Mononuclear cell (primary cell): Measurements from ENCODE around the gene EXOSC10. TPM values are rescaled to one million over a fixed set of nuclear protein-coding genes. Genes with fewer than 3 reads are reported as not detected.

Experiments
- H3K27me3 ChIP-seq: 2 replicates; pipeline ENCODE4 v1.6.0; 2011; ENCODE audit warnings: low read length, control low read depth; ENCODE audit not compliant: insufficient read depth
- H3K4me1 ChIP-seq: 2 replicates; pipeline ENCODE4 v1.5.1; 2011; ENCODE audit warnings: mild to moderate bottlenecking, low read length, control low read depth; ENCODE audit not compliant: insufficient read depth
- H3K4me3 ChIP-seq: 2 replicates; pipeline ENCODE4 v1.5.1; 2011; ENCODE audit warnings: mild to moderate bottlenecking, low read length, moderate library complexity
- H3K9me3 ChIP-seq: 2 replicates; pipeline ENCODE4 v1.5.1; 2011; ENCODE audit warnings: low read depth, mild to moderate bottlenecking, control low read depth, low read length
- total RNA-seq: library from RNA; depleted of rRNA; stranded (reverse); fragments of >200 nt; gene quantifications from one replicate; pipeline ENCODE4 v1.2.3, GENCODE V29; 2012

The EXOSC10 gene
- total RNA-seq = 56.5 TPM

DNA sequence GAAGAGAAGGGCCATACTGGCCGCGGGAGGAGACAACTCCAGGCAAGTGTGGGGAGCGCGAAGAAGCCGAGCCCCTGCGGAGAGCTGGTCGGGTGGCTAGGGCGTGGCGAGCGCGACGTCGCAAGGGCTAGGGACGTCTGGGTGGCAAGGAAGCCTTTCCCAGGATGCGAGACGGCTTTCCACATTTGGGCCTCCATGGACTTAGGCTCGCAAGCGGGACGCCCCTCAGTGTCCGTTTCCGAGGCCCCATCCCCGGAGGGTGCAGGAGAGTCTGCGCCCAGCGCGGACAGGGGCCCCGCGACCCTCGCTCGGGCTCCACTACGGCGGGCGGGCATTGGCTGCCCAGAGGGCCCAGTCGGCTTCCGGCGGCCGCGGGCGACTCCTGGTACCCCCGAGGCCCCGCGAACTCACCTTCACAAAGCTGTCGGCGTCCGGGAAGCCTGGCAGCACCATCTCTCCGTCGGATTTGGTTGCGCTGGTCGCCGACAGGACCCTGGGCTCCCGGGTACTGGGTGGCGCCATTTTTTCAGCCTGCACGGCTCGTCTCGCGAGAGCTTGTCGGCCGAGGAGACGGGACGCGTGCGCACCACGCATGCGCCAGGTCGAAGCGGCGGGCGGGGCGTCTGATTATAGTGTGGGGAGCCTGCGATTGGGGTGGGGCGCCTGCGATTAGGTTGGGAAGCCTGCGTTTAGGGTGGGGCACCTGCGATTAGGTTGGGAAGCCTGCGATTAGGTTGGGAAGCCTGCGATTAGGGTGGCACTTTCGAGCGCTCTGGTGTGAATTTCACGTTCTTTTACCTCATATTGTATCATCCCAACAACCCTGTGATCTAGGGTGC is at the start of gene EXOSC10:
Gene EXOSC10 (minus strand): TSS at position 560 of the 839 bp plus-strand sequence. CDS start 38 bp downstream, at position 522.
- peak within 1 kb of the TSS; percentile 97 for H3K4me3 ChIP-seq
- H3K27me3 ChIP-seq = no peaks in the 10 kb centered on the region
- no peaks in the 10 kb centered on the region for H3K9me3 ChIP-seq
- peaks cover 12% of the 10 kb centered on the region for H3K4me1 ChIP-seq

DNA sequence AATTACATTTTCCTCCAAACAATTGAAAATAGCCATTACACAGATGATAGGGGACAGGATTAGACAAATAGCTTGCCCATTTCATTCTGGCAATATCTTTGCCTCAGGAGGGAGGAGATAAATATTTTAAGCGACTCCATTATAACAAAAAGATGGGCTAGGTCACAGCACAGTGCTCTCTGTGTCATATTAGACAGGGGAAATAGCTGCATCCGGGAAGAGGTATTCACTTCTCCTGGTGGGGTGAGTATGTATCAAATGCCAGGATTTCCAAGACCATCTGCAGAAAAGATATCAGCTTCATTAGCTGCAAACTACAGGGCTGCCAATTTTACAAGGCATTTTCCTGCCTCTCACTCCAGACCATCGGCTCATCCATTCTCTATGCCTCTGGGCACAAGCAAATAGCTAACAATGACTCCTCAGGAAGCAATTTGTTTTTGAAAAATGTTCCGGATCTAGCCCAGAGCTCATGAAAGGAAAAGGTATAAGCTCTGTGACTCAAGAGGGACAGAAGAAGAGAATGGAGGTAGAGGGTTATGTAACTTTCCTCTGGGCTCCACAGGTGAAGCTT is 47.6 kb upstream of the EXOSC10 start:
- Histone ChIP-seq H3K27me3 (no peaks in the 10 kb centered on the region), H3K4me1 (no peaks in the 10 kb centered on the region), H3K4me3 (no peak overlapping the region), H3K9me3 (no peaks in the 10 kb centered on the region)

DNA sequence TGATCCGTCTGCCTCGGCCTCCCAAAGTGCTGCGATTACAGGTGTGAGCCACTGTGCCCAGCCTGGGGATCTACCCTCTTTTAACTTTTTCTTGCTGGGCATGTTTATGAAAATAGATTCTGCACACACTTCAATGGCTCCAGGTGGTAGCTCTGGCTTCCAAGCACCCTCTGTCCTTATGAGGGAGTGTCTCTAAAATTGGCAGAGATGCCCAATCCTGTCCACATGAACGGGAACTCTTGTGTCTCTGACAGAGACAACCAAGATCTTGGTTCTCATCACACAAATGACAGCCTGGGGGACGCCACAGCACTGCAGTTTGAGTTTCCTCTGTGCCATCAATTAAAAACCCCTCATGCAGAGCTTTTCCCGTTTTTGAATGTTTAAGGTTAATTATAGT is 46.1 kb upstream of the EXOSC10 start:
- no peaks in the 10 kb centered on the region for H3K4me1 ChIP-seq
- H3K27me3 ChIP-seq = no peaks in the 10 kb centered on the region
- H3K4me3 ChIP-seq = no peak overlapping the region
- no peaks in the 10 kb centered on the region for H3K9me3 ChIP-seq

DNA sequence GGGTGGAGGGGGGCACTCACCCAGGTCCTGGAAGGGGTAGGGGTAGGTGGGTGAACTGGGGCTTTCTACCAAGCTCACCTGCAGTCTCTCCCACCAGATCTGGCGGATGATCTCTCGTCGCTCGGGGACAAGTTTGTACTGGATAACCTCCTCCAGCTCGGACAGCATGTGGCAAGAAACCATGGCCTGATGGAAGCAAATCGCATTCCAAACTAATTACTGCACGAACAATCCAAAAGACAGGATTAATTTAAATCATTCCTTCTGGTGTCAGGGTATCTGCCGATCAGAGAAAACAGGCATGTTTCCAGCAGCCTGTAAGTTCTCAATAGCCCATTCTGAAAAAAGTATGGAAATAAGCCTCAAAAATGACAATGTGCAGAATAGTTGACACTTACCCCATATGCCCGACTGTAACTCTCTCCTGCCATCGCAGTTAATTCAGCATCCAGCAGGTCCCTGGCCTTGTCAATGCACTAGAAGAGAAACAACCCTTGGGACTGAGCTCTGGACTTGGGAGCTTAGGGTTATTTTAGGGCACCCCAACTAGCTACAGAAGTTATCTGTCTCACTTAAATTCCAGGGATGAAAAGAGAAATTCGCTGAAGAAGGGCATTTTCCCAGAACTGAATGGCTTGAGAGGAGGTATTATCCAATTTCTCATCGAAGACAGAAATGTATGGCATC is 45.0 kb upstream of the EXOSC10 start:
- no peaks in the 10 kb centered on the region for H3K9me3 ChIP-seq
- no peak overlapping the region for H3K4me3 ChIP-seq

DNA sequence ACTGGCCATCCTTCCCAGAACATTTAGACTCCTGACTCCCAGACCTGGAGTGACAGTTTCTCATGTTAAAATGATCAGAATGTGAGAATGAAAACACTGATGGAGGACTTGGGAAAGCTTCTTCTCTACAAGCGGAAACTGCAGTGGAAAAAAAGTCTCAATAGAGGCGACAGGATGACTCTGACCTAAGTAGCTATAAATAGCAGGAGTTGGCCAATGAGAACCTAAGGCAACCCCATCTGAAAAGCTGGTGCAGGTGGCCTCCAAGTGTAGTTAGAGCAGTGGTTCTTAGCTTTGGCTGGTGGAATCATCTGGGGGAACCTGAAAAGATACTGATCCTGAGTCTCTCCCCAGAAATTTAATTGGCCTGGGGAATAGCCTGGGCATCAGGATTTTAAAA is 44.2 kb upstream of the EXOSC10 start:
- H3K27me3 ChIP-seq = no peaks in the 10 kb centered on the region
- H3K4me3 ChIP-seq = no peak overlapping the region
- no peaks in the 10 kb centered on the region for H3K4me1 ChIP-seq
- H3K9me3 ChIP-seq = no peaks in the 10 kb centered on the region

More for the DNA sequence above, 45.0 kb upstream of the EXOSC10 start:
- H3K4me1 ChIP-seq = no peaks in the 10 kb centered on the region
- no peaks in the 10 kb centered on the region for H3K27me3 ChIP-seq

DNA sequence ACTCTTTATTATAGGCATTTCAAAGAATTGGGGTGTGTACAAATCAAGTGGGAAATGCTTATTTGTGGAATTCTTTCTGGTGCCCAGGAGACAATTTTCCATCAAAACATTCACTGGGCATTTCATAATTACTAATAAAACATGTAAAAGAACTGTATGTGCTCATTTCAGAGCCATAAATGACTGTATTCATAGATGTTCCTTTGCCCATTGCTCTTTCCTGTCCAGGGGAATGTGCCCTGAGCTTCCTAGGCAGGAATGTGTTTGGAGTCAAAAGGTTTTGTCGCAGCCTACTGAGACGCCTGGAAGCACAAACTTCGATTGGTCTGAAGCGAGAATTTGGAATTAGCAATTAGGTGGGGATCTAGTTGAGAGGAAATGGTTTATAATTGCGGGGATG is 43.7 kb upstream of the EXOSC10 start:
- Histone ChIP-seq H3K9me3 (no peaks in the 10 kb centered on the region), H3K27me3 (no peaks in the 10 kb centered on the region), H3K4me3 (no peak overlapping the region), H3K4me1 (no peaks in the 10 kb centered on the region)

DNA sequence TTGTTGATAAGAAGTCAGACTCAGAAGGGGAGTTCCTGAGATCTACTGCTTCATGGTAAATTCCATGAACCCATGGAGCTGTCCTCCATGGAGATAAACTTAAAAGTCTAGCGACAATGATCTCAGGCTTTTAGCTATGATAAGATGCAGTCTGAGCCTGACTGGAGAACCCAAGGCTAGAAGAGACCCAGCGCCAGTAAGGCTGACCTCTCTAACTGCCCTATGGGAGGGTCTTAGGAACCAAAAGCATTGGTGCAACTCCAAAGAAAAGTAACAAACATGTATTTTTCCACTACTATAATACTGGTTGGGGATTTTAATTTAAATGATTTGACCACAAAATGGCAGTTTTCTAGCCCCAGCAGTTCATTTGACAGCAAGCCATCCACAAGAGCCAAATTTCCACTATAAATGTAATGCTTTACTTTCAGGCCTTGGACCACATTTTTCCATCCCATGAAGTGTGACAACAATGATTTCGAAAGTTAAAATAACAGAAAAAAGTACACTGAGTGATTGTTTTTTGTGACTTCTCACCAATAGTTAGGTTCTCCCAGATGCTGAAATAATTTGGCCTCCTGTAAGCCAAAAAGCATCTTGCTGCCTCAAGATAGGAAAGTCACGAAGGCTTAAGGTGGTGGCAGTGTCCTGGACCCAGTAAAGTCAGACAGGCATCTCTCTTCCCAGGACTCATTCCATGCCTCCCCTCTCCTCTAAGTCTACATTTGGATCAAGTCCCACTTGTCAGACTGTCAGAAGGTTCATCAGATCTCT is 43.1 kb upstream of the EXOSC10 start:
- H3K4me1 ChIP-seq = no peaks in the 10 kb centered on the region

DNA sequence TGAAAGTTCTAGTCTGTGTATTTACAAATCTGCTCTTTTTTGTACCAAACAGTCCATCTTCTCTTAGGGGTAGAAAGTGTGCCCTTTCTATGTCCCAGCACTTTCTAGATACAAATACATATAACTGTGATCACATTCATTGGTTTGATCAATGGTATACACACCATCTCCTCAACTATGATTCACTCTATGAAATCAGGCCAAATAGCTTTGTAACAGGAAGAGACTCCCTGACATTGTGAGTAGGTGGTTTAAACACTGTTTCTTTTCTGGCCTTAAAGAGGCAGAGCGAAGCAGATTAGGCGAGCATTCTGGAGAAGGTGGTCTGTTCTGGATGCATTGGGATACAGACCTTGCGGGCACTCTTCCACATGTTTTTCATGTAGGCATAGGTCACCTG is 39.3 kb upstream of the EXOSC10 start:
- Histone ChIP-seq H3K4me3 (no peak overlapping the region), H3K4me1 (no peaks in the 10 kb centered on the region), H3K27me3 (no peaks in the 10 kb centered on the region), H3K9me3 (no peaks in the 10 kb centered on the region)

More for the DNA sequence above, 43.1 kb upstream of the EXOSC10 start:
- Histone ChIP-seq H3K27me3 (no peaks in the 10 kb centered on the region), H3K9me3 (no peaks in the 10 kb centered on the region), H3K4me3 (no peak overlapping the region)

DNA sequence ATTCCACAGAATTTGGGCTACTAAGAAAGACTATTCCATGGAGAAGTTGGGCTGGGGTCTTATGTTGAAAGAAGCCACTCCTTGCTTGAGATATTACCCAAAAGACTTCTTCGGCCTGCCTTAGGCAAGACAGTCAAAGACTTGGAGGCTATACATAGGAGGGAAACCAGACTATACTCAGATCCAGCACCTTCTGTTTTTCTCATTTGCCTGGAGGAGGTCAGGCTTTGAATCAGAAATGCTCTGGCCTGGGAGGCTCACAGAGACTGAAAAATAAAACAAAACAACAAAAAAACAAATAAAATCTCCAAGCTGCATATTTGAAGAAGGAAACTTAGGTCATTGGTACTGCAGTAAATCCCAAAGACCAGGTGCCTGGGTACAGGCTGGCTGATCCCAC is 38.4 kb upstream of the EXOSC10 start:
- Histone ChIP-seq H3K9me3 (no peaks in the 10 kb centered on the region), H3K4me1 (no peaks in the 10 kb centered on the region), H3K4me3 (no peak overlapping the region), H3K27me3 (no peaks in the 10 kb centered on the region)

DNA sequence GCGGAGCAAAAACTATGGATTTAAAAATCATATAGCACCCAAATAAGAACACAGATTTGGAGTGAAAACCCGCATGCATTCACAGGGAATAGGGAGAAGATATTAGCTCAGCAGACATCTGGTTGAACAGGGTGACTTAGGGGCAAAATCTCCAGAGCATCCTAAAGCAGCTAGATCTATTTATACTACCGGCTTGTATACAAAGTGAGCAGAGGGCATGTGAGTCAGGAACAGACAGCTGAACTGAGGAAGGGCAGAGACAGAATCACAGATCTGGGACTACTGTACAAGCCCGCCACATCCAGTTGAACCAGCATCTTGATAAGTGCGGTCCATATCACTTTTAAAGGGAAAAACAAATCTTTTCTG is 35.2 kb upstream of the EXOSC10 start:
- no peak overlapping the region for H3K4me3 ChIP-seq
- no peaks in the 10 kb centered on the region for H3K27me3 ChIP-seq
- no peaks in the 10 kb centered on the region for H3K9me3 ChIP-seq
- no peaks in the 10 kb centered on the region for H3K4me1 ChIP-seq

DNA sequence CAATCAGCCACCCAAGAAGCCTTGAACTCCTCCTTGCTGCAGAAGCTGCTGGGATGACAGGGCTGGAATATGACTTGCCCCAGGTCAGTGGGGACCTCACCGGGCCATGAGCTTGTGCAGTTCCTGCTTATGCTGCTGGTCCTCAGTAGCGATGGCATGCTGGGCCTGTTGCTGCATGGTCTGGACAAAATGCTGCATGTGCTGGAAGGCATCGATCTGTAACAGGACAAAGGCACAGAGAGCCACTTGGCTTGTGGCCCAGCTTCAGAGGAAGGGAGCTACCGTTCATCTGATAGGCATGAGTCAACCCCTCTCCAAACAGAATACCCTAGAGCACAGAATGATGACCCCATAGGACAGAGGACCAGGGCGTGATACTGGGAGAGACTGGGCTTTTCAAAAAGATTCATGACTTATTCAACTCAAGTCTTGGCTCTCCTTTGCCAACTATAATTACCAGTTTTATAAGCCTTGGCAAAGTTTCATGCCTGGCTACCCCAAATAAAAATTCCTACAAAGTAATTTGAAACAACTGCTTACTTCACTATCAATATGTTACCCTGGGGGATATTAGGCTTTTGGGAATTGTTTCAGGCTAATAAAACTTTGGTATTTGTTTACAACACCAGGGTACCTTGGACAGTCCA is 34.7 kb upstream of the EXOSC10 start:
- H3K27me3 ChIP-seq = no peaks in the 10 kb centered on the region
- no peak overlapping the region for H3K4me3 ChIP-seq
- no peaks in the 10 kb centered on the region for H3K9me3 ChIP-seq
- H3K4me1 ChIP-seq = no peaks in the 10 kb centered on the region

DNA sequence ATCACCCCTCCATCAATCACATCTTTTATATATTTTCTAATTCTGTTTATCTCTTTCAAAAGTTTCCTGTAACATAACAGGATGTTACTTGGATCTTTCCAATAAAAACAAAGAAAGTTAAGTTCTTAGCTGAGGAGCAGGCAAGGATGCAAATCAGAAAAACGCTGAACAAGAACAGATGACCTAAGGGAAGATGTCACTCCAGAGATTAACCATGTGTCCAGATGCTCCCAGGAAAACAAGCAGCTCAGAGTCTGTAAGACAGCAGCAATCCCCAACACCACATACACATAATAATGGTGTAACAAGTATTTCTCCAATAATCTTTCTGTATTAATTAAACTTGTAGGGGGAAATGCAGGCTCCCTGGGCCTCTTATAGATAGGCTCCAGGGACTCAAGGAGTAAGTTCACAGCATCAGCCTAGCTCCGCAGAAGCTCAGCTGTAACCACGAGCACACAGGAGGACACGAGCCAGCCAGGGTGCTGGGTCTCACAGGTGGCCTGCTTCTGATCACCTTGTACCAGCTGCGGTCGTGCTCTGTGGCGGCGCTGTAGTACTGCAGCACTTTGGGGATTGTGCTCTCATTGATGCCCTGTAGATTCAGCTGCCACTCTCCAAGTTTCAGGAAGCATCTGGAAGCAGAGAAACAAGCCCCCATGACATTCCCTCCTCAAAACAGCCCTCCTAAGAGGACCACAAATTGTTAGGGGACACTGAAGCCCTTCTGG is 33.1 kb upstream of the EXOSC10 start:
- Histone ChIP-seq H3K9me3 (no peaks in the 10 kb centered on the region), H3K4me1 (no peaks in the 10 kb centered on the region), H3K4me3 (no peak overlapping the region), H3K27me3 (no peaks in the 10 kb centered on the region)

DNA sequence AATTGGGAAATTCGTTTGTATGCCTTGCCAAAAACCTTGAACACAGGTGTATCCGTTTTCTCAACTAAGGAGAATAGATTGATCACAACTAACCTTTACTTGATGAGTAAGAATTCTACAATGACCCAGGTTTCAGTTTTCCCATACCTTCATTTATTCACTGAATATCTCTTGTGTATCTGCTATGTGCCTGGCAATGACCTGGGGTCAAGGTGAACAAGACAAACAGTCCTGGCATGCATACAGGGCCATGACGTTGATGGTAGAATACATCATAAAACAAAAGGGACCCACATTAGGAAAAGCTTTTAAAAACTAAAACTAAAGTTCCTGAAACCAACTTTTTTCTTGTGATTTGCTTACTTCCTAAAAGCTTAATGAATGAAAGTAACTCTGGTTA is 32.1 kb upstream of the EXOSC10 start:
- Histone ChIP-seq H3K4me1 (no peaks in the 10 kb centered on the region), H3K4me3 (no peak overlapping the region), H3K9me3 (no peaks in the 10 kb centered on the region), H3K27me3 (no peaks in the 10 kb centered on the region)

DNA sequence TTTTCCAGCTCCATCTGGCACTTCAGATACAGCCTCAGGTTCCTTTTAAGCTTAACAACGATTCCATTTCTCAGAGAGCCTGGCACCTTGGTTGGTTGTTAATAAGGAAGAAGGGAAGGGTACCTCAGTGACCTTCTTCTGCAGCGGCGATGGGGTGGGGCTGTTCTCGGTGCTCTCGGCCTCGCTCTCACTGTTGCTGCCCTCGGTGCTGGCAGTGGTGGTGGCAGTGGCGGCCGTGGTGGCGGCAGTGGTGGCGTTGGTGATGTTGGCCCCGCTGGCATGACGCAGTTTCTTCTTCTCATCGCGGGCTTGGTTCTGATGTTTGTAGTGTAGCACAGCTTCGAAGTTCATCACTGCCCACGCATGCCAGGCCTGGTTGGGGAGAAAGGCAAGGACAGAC is 30.7 kb upstream of the EXOSC10 start:
- H3K4me3 ChIP-seq = no peak overlapping the region
- no peaks in the 10 kb centered on the region for H3K9me3 ChIP-seq
- H3K27me3 ChIP-seq = no peaks in the 10 kb centered on the region
- H3K4me1 ChIP-seq = no peaks in the 10 kb centered on the region
